Stimulated activated naive CD8-positive, alpha-beta T cell treated with anti-CD3 and anti-CD28 coated beads, Interleukin-15, Interleukin-2, amounts not matched to agents 100 ng/mL and 50 ng/mL, for 24 hours (primary cell): Measurements from ENCODE around the gene ATF3.

Experiments
- H3K27ac Mint-ChIP-seq: one replicate; pipeline ENCODE4 v1.8.0; 2021; ENCODE audit warnings: mild to moderate bottlenecking, mixed read lengths
- H3K27me3 Mint-ChIP-seq: one replicate; pipeline ENCODE4 v1.8.0; 2021; ENCODE audit warnings: mixed read lengths
- H3K36me3 Mint-ChIP-seq: one replicate; pipeline ENCODE4 v1.8.0; 2021; ENCODE audit warnings: low read depth, mixed read lengths
- H3K4me1 Mint-ChIP-seq: one replicate; pipeline ENCODE4 v1.8.0; 2021; ENCODE audit warnings: low read depth, mixed read lengths
- H3K4me3 Mint-ChIP-seq: one replicate; pipeline ENCODE4 v1.8.0; 2021; ENCODE audit warnings: mild to moderate bottlenecking, mixed read lengths
- H3K9me3 Mint-ChIP-seq: one replicate; pipeline ENCODE4 v1.8.0; 2021; ENCODE audit warnings: mixed read lengths

The ATF3 gene

DNA sequence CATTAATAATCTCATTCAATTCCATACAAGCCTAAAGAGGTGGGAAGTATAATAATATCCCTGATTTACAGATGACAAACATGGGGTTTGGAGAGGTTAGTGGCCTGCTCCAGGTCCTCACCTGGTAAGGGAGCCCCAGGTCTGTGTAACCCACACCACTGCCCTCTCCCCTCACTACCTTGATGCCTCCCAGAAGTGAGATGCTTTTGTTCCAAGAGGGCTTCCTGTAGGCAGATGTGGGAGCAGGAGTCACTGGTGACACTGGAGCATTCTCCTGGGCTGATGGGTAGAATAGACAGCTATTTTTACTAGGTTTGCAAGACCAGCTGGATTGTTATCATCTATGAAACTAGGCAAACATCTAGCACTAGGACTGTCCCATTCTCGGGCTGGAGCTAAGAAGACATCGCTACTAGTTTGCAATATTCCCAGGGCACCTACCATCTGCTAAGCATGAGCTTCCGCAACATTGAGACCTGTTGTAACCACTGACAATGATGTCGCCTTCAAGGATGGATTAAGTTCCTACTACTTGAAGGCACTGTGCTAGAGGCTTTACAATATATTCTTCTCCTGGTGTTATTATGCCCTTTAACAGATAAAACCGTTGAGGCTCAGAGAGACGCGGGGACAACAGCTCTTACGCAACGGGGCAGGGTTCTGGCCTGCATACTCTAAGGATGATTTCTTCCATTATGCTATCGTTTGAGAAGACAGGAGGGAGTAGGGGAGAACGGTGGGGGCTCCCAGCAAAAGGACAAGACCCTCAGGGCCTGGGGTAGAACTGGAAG lies 56.0 kb downstream of the ATF3 start:
- Mint-ChIP-seq H3K4me1 (peaks cover 24% of the 10 kb centered on the region), H3K36me3 (no peaks in the 10 kb centered on the region), H3K9me3 (no peaks in the 10 kb centered on the region), H3K27ac (no peak overlapping the region), H3K27me3 (no peaks in the 10 kb centered on the region), H3K4me3 (no peak overlapping the region)

DNA sequence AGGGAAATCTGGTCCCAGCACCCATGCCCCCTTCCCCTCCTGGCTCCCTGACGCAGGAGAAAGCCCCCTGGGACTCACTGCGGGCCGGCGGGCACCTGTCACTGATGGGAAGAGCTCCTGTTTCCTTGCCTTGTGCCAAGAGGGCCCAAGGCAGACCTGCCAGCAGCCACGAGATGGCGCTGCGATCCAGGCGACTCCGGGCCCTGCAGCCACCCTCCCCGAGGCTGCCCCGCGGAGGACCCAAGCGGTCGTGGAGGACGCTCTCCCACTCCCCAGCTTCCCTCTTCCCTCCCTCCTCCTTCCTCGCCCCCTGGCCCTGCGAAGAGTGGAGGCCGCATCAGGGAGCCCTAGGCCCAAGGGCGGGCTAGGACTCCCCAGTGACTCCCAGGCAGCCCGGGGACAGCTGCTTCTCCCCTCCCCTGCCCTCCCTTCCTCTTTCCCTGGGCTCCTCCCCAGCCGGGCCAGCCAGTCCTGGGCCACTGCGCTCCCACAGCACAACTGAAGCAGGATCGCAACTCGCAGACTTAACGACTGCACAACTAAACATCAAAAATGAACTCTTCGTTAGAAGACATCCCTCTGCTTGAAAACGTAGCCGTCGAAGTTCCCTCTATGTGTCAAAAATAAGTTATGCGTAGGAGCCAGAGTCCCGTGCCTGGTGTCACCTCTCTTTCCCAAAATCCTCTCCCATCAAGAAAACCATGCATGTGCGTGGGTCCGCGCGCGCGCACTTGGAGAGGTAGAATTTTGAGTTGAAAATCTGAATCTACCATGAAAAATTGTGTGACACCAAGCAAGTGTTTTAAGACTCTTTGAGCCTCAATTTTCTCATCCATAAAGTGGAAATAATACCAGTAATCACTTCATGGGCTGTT lies 56.9 kb downstream of the ATF3 start:
- no peaks in the 10 kb centered on the region for H3K36me3 Mint-ChIP-seq
- H3K4me3 Mint-ChIP-seq = peak overlapping the region; percentile 77
- peaks cover 24% of the 10 kb centered on the region for H3K4me1 Mint-ChIP-seq
- no peaks in the 10 kb centered on the region for H3K9me3 Mint-ChIP-seq
- H3K27ac Mint-ChIP-seq = peak overlapping the region; percentile 47
- H3K27me3 Mint-ChIP-seq = no peaks in the 10 kb centered on the region

DNA sequence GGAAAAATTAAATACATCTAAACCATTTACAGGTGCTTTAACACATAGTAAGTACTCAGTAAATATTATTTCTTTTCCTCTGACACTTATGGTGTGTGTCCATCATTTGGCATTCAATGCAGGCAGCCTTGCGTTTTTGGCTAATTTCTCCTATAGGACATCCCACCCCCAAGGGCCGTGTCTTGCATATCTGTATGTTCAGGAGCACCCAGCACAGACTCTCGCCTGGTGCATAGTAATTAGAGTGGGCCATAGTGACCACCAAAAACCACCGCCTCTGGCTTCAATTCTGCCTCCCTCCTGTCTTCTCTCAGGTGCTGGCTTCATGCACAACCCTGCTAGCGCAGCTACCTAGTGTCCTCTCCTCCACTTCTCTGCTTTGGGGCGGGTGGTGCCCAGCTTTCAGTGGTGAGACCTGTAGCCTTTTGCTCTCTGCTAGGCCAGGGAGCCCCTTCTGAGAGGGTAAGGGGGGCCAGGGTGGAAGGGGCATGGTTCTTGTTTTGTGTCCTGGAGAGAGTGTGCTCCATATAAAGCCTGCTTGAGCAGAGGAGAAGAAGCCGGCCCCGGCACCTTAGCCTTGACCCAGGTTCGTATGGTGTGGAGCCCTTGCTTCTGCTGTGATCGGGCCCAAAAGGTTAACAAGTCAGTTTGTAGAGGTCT lies 57.7 kb downstream of the ATF3 start:
- Mint-ChIP-seq H3K4me1 (peaks cover 30% of the 10 kb centered on the region), H3K36me3 (no peaks in the 10 kb centered on the region), H3K27ac (no peak overlapping the region), H3K9me3 (no peaks in the 10 kb centered on the region), H3K4me3 (no peak overlapping the region), H3K27me3 (peaks cover 4% of the 10 kb centered on the region)

DNA sequence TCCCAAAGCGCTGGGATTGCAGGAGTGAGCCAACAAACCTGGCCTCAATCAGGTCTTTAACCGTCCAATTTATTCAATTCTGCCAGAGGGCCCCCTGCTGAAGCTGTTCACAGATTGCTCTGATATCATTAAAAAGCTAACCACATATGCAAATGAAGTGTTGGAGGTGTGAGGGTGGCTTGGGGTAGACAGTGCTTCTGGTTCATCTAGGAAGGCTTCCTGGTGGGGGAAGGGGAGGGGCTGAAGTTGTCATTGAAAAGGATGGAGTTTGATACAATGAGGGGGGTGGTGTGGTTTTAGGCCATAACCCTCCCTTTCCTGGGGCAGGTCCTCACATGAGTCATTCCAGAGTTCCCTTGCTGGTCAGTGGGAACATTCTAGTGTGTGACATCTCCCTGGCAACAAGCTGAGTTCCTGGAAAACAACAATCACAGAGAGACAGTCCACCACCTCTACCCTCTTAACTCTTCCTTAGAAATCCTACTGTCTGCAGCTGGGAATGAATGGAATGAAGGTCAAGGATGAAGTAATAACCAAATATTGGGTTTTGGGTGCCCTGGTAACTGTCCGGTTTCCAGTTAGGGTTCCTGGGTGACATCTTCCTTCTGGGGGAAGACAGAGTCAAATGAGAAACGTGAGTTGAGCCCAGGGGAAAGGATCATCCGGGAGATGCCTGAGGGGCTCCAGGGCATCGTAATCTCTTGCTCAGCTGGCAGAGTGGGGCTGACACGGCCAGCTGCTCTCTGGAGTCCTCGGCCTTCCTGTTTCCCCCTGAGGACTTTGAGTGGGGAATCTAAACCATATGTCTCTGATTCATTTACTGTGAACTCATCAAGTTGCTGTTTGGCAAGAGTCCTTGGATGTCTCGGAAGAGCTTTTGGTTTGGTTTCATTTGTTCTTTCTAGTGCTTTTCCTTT lies 58.9 kb downstream of the ATF3 start:
- no peaks in the 10 kb centered on the region for H3K36me3 Mint-ChIP-seq
- no peaks in the 10 kb centered on the region for H3K9me3 Mint-ChIP-seq
- no peak overlapping the region for H3K4me3 Mint-ChIP-seq
- peaks cover 8% of the 10 kb centered on the region for H3K27me3 Mint-ChIP-seq
- H3K4me1 Mint-ChIP-seq = peaks cover 38% of the 10 kb centered on the region
- peak overlapping the region; percentile 22 for H3K27ac Mint-ChIP-seq

DNA sequence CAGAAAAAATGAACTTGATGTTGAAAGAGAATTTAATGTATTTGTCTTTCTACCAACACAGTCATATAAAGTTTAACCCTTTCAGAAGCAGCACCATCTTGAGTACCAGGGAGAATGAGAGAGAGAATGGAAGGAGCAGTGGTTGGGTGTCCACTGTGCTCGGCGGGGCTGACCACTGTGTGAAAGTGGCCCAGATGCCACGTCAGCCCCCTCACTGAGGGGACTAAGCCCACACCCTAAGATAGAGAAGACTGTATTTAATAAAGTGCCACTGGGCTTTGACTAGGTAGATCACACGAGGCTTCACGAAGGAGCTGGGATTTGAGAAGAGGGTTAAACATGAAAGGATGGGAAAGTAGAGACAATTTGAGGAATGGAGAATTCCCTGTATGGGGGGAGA lies 59.9 kb downstream of the ATF3 start:
- H3K9me3 Mint-ChIP-seq = no peaks in the 10 kb centered on the region
- no peaks in the 10 kb centered on the region for H3K36me3 Mint-ChIP-seq
- peaks cover 8% of the 10 kb centered on the region for H3K27me3 Mint-ChIP-seq
- no peak overlapping the region for H3K4me3 Mint-ChIP-seq
- no peak overlapping the region for H3K27ac Mint-ChIP-seq
- peaks cover 38% of the 10 kb centered on the region for H3K4me1 Mint-ChIP-seq

DNA sequence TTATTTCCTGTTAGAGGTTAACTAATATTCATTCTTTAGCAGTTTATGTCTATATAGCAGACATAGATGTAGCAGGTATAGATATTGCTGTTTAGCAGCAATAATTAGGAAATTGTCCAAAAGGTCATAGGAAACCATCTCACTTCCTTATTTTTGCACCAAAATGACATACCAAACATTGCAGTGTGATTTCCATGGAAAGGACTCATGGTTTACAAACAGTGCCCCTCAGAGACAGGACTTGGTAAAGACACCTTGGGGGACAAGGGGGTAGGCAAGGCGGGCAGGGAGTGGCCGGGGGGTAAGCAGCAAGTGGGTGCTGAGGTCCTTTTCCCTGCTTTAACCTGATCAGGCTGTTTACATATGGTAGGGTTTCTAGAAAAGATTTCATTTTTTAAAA lies 60.5 kb downstream of the ATF3 start:
- Mint-ChIP-seq H3K9me3 (no peaks in the 10 kb centered on the region), H3K4me3 (no peak overlapping the region), H3K27ac (no peak overlapping the region), H3K36me3 (no peaks in the 10 kb centered on the region), H3K27me3 (peaks cover 8% of the 10 kb centered on the region), H3K4me1 (peaks cover 38% of the 10 kb centered on the region)

DNA sequence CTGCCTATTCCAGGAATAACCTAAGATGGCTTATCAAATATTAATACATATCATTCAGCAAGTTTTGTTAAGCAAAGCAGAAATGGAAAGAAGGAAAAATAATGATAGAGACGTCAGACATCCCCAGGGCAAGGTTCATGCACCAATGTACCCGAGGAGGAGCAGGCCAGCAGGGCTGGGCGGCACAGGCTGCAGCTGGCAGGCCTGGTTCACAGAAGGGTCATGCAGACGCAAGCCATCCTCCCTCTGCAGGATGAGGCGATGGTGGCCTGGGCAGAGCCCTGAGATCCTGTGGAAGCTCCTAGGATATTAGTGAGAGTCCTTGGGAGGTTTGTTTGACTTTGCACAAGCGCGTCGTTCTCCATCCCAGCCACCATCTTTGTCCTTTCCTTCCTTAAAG lies 61.0 kb downstream of the ATF3 start:
- no peaks in the 10 kb centered on the region for H3K9me3 Mint-ChIP-seq
- H3K27me3 Mint-ChIP-seq = peaks cover 8% of the 10 kb centered on the region
- no peaks in the 10 kb centered on the region for H3K36me3 Mint-ChIP-seq
- H3K4me1 Mint-ChIP-seq = peaks cover 38% of the 10 kb centered on the region
- H3K27ac Mint-ChIP-seq = no peak overlapping the region
- H3K4me3 Mint-ChIP-seq = no peak overlapping the region

DNA sequence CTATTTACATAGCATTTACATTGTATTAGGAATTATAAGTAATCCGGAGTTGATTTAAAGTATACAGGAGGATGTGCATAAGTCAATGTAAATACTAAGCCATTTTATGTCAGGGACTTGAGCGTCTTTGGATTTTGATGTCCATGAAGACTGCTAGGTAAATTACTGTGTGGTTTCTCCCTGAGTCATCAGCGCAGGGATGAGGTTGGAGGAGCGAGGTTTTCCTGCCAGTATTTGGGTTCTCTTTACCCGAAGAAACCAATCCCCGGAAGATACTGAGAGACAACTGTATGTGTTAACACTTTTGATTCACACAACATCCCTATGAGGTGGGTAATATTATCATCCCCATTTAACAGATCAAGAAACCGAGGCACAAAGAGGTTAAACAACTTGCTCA lies 61.7 kb downstream of the ATF3 start:
- no peaks in the 10 kb centered on the region for H3K9me3 Mint-ChIP-seq
- H3K4me1 Mint-ChIP-seq = peaks cover 38% of the 10 kb centered on the region
- peaks cover 8% of the 10 kb centered on the region for H3K27me3 Mint-ChIP-seq
- H3K36me3 Mint-ChIP-seq = no peaks in the 10 kb centered on the region
- H3K27ac Mint-ChIP-seq = no peak overlapping the region
- no peak overlapping the region for H3K4me3 Mint-ChIP-seq
